Hepatocyte (in vitro differentiated cells): Measurements from ENCODE around the gene GSS.

Experiments used
- CTCF ChIP-seq: fragments of 200-600 bp; sonication (generic); IDR thresholded peaks from 2 replicates; pipeline ENCODE4 v1.5.1; 2016; ENCODE audit warnings: antibody characterized with exemption, mild to moderate bottlenecking; ENCODE audit not compliant: poor library complexity
- EZH2 ChIP-seq: fragments of 200-600 bp; sonication (generic); IDR thresholded peaks from 2 replicates; pipeline ENCODE4 v1.6.1; 2016; ENCODE audit warnings: antibody characterized with exemption, mild to moderate bottlenecking, borderline replicate concordance

GRCh38 chr20:34922654-34923381, 32.8 kb downstream of the GSS start:
- TF ChIP-seq CTCF (no peak), EZH2 (no peak)
